DOHH2 (cell line): ENCODE results near the gene LYPD5.
"Not testable (repeated sequence)": the region's sequence is repeated elsewhere in the genome, so short reads cannot be mapped to it uniquely, and the experiment has no call there.

Source experiments
- H3F3A ChIP-seq: fragments of 200-600 bp; sonication (generic), shearing (Covaris generic); 2 replicates; pipeline ENCODE4 v1.6.0; 2016; ENCODE audit warnings: antibody characterized with exemption, mild to moderate bottlenecking; ENCODE audit not compliant: control insufficient read depth, insufficient read depth
- H3K27ac ChIP-seq: fragments of 200-600 bp; sonication (generic); 2 replicates; pipeline ENCODE4 v1.5.1; 2014; ENCODE audit warnings: low read depth, mild to moderate bottlenecking, low read length, moderate library complexity
- H3K27me3 ChIP-seq: fragments of 200-600 bp; sonication (generic); 2 replicates; pipeline ENCODE4 v1.6.1; 2014; ENCODE audit warnings: mild to moderate bottlenecking, low read length, mixed read lengths; ENCODE audit not compliant: control insufficient read depth
- H3K36me3 ChIP-seq: fragments of 200-600 bp; sonication (generic); 2 replicates; pipeline ENCODE4 v1.6.1; 2014; ENCODE audit warnings: mild to moderate bottlenecking, low read length, moderate library complexity, mixed read lengths; ENCODE audit not compliant: control insufficient read depth
- H3K4me1 ChIP-seq: fragments of 200-600 bp; sonication (generic); 2 replicates; pipeline ENCODE4 v1.6.1; 2014; ENCODE audit warnings: mild to moderate bottlenecking, low read length, mixed read lengths; ENCODE audit not compliant: control insufficient read depth
- H3K4me2 ChIP-seq: fragments of 200-600 bp; sonication (generic); 2 replicates; pipeline ENCODE4 v1.6.0; 2014; ENCODE audit warnings: mild to moderate bottlenecking, low read length, moderate library complexity
- H3K4me3 ChIP-seq: fragments of 200-600 bp; sonication (generic); 2 replicates; pipeline ENCODE4 v1.5.1; 2014; ENCODE audit warnings: mild to moderate bottlenecking, low read length, mixed read lengths
- H3K79me2 ChIP-seq: fragments of 200-600 bp; sonication (generic); 2 replicates; pipeline ENCODE4 v1.6.1; 2014; ENCODE audit warnings: mild to moderate bottlenecking, low read length, mixed read lengths; ENCODE audit not compliant: control insufficient read depth
- H3K9me2 ChIP-seq: fragments of 200-600 bp; sonication (generic); replicated peaks from 2 replicates; pipeline ENCODE4 v1.6.1; 2014; ENCODE audit warnings: mild to moderate bottlenecking, low read length, mixed read lengths; ENCODE audit not compliant: control insufficient read depth
- H3K9me3 ChIP-seq: fragments of 200-600 bp; sonication (generic); 2 replicates; pipeline ENCODE4 v1.6.1; 2014; ENCODE audit warnings: antibody characterized with exemption, low read length, mixed read lengths; ENCODE audit not compliant: control insufficient read depth, insufficient read depth
- H4K20me1 ChIP-seq: fragments of 200-600 bp; sonication (generic); 2 replicates; pipeline ENCODE4 v1.6.0; 2014; ENCODE audit warnings: low read depth, mild to moderate bottlenecking, antibody characterized with exemption, low read length, moderate library complexity; ENCODE audit not compliant: control insufficient read depth, insufficient read depth
- EZH2phosphoT487 ChIP-seq: fragments of 200-600 bp; sonication (generic); IDR thresholded peaks from 2 replicates; pipeline ENCODE4 v1.6.1; 2017; ENCODE audit warnings: borderline replicate concordance, mild to moderate bottlenecking, antibody characterized with exemption, low read length, moderate library complexity, mixed read lengths
- TF ChIP-seq, protein P1 (sequence below): fragments of 200-600 bp; sonication (generic); IDR thresholded peaks from one replicate; pipeline ENCODE4 v1.5.1; 2014; ENCODE audit warnings: antibody characterized with exemption, mild to moderate bottlenecking, low read depth, low read length; ENCODE audit not compliant: poor library complexity, severe bottlenecking

Gene LYPD5

DNA sequence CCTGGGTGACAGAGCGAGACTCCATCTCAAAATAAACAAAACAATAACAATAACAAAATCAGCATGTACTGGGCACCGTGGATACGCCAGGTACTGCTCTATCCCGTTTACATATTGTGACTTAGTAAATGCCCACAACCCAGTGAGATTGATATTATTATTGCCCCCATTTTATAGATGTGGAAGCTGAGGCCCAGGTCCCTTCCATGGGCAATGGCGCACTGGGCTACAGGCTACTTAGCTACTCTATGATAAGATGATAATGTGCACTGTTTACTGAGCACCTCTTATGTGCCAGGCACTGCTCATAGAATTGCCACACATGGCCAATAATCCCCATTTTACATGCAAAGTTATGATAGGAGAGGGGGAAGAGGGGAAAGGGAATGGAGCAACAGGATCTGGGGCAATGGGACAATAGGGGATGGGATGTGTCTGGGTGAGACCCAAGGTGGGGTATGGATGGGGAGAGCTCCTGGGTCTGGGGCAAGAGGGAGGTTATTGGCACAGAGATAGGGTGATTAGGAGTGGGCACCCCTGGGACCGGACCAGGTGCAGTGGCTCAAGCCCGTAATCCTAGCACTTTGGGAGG, 26.9 kb downstream of the LYPD5 start:
- H3K4me1 ChIP-seq = peaks cover 44% of the 10 kb centered on the region
- H3K36me3 ChIP-seq = peaks cover 71% of the 10 kb centered on the region
- H3K4me2 ChIP-seq = no peak overlapping the region
- peaks cover 18% of the 10 kb centered on the region for H3F3A ChIP-seq
- H3K27ac ChIP-seq = no peak overlapping the region
- H3K9me2 ChIP-seq = no peaks in the 10 kb centered on the region
- no peak for TF ChIP-seq EZH2phosphoT487
- TF ChIP-seq, protein P1, sequence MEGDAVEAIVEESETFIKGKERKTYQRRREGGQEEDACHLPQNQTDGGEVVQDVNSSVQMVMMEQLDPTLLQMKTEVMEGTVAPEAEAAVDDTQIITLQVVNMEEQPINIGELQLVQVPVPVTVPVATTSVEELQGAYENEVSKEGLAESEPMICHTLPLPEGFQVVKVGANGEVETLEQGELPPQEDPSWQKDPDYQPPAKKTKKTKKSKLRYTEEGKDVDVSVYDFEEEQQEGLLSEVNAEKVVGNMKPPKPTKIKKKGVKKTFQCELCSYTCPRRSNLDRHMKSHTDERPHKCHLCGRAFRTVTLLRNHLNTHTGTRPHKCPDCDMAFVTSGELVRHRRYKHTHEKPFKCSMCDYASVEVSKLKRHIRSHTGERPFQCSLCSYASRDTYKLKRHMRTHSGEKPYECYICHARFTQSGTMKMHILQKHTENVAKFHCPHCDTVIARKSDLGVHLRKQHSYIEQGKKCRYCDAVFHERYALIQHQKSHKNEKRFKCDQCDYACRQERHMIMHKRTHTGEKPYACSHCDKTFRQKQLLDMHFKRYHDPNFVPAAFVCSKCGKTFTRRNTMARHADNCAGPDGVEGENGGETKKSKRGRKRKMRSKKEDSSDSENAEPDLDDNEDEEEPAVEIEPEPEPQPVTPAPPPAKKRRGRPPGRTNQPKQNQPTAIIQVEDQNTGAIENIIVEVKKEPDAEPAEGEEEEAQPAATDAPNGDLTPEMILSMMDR = no peak
- no peaks in the 10 kb centered on the region for H3K9me3 ChIP-seq
- H4K20me1 ChIP-seq = no peaks in the 10 kb centered on the region
- H3K4me3 ChIP-seq = no peak overlapping the region
- H3K79me2 ChIP-seq = peaks cover 47% of the 10 kb centered on the region
- no peaks in the 10 kb centered on the region for H3K27me3 ChIP-seq

- not testable (repeated sequence) for H3K4me2 ChIP-seq
Observed at GRCh38 chr19:43774940-43775258, 27.3 kb downstream of the LYPD5 start.

DNA sequence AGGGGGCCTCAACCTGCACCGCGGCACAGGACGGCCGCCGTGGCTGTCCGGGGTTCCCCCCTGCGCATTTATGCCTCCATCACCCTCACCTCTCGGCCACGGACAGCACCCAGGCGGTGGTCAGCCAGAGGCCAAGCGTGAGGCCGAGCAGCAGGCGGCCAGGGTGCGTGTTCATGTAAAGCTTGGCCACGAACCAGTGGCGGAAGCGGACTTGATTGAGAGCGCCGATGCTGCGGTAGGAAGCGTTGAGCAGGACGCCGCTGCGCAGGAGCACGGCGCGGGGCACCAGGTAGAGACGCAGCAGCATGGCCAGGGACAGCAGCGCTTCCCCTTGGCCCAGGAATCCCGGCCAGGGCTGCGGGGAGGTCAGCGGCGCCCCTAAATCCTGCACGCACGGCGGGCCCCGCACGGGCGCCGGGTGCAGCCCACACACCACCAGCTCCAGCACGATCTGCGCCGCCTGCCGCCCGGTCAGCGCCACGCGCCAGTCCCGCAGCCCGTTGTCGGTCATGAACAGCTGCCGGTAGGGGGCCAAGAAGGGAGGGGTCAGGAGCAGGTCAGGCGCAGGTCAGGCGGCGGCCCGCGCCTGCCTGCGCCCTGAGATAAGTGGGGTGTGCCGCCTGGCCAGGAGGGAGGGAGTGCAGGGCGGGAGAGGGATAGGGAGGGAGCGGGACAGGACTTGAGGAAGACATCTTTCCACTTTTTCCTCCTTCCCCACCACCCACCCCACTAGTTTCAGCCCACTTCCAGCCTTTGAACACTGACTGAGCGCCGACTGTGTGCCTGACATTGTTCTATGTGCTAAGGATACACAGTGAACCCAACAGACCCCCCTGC, 27.9 kb downstream of the LYPD5 start:
- Histone ChIP-seq H4K20me1 (no peaks in the 10 kb centered on the region), H3K9me2 (no peaks in the 10 kb centered on the region), H3K27me3 (no peaks in the 10 kb centered on the region), H3F3A (peaks cover 18% of the 10 kb centered on the region), H3K4me2 (no peak overlapping the region), H3K27ac (no peak overlapping the region), H3K9me3 (no peaks in the 10 kb centered on the region), H3K4me1 (peaks cover 39% of the 10 kb centered on the region), H3K4me3 (no peak overlapping the region), H3K79me2 (peaks cover 37% of the 10 kb centered on the region), H3K36me3 (peaks cover 77% of the 10 kb centered on the region)
- TF ChIP-seq, protein P1 = no peak
- no peak for TF ChIP-seq EZH2phosphoT487

More at GRCh38 chr19:43774940-43775258, 27.3 kb downstream of the LYPD5 start:
- H3F3A ChIP-seq = peaks cover 18% of the 10 kb centered on the region
- H3K27me3 ChIP-seq, H3K9me2 ChIP-seq, H3K27ac ChIP-seq, H3K9me3 ChIP-seq, H3K4me3 ChIP-seq, H4K20me1 ChIP-seq: not testable (repeated sequence)
- H3K36me3 ChIP-seq = peaks cover 76% of the 10 kb centered on the region
- peaks cover 42% of the 10 kb centered on the region for H3K79me2 ChIP-seq
- H3K4me1 ChIP-seq = peaks cover 44% of the 10 kb centered on the region

DNA sequence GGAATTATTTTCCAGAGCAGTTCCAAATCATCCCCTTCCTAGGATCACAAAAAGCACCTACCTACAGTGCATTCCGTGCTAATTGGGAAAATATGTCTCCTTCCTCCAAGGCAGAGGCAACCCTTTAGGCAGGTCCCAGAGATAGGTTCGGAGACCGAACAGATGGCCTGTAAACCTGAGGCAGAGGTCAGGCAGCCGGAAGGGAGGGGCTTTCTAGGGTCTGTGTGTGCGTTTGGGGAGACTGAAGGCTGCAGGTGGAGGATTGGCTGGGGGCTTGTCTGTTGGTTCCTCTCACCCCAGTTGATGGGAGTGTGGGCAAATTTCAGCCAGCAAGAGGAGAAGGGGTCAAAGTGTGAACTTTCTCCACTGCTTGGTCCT, 28.5 kb downstream of the LYPD5 start:
- H4K20me1 ChIP-seq = no peaks in the 10 kb centered on the region
- peaks cover 16% of the 10 kb centered on the region for H3F3A ChIP-seq

More for the DNA sequence above, 28.5 kb downstream of the LYPD5 start:
- no peaks in the 10 kb centered on the region for H3K9me2 ChIP-seq
- TF ChIP-seq, protein P1 = no peak
- no peak for TF ChIP-seq EZH2phosphoT487
- H3K4me2 ChIP-seq = no peak overlapping the region
- H3K79me2 ChIP-seq = peaks cover 31% of the 10 kb centered on the region
- no peaks in the 10 kb centered on the region for H3K27me3 ChIP-seq
- H3K4me1 ChIP-seq = peaks cover 33% of the 10 kb centered on the region
- H3K27ac ChIP-seq = no peak overlapping the region
- H3K36me3 ChIP-seq = peaks cover 78% of the 10 kb centered on the region
- H3K4me3 ChIP-seq = no peak overlapping the region
- no peaks in the 10 kb centered on the region for H3K9me3 ChIP-seq
